ENCODE measurements around the gene JRKL.
A peak's percentile ranks its signal among the peaks of the same experiment; 100 is the strongest.

JRKL gene

GRCh38 chr11:96389720-96390487 lies at the start of gene JRKL, which contains the start of gene CCDC82:
Gene JRKL (plus strand): TSS chr11:96390013. CDS start chr11:96390650, 637 bp downstream.
Gene CCDC82 (minus strand): TSS chr11:96389912. CDS start chr11:96384747, 5,165 bp downstream.
- peaks cover 74% of the 10 kb centered on the region for H3K4me1 Mint-ChIP-seq (ENCODE audit: low read depth)
- peak; percentile 100 for DNase-seq
- no peaks in the 10 kb centered on the region for H3K27me3 Mint-ChIP-seq
- H3K4me3 Mint-ChIP-seq: peak within 1 kb of the TSS; percentile 95
- H3K9me3 Mint-ChIP-seq: no peaks in the 10 kb centered on the region
- peak within 1 kb of the TSS; percentile 98 for H3K27ac Mint-ChIP-seq
- H3K36me3 Mint-ChIP-seq (ENCODE audit: low read depth): peaks cover 60% of the 10 kb centered on the region

- no peak for DNase-seq
- Mint-ChIP-seq H3K4me1 (ENCODE audit: low read depth) (peaks cover 66% of the 10 kb centered on the region), H3K4me3 (peak overlapping the region; percentile 95), H3K27me3 (no peaks in the 10 kb centered on the region), H3K27ac (peak overlapping the region; percentile 98), H3K36me3 (ENCODE audit: low read depth) (peaks cover 69% of the 10 kb centered on the region), H3K9me3 (no peaks in the 10 kb centered on the region)
Observed at GRCh38 chr11:96340555-96340885, 49.3 kb upstream of the JRKL start.

GRCh38 chr11:96341211-96342013 lies 48.4 kb upstream of the JRKL start:
- H3K9me3 Mint-ChIP-seq: no peaks in the 10 kb centered on the region
- H3K36me3 Mint-ChIP-seq (ENCODE audit: low read depth): peaks cover 61% of the 10 kb centered on the region
- peaks cover 58% of the 10 kb centered on the region for H3K4me1 Mint-ChIP-seq (ENCODE audit: low read depth)
- H3K27ac Mint-ChIP-seq: peak overlapping the region; percentile 98
- H3K4me3 Mint-ChIP-seq: peak overlapping the region; percentile 95
- no peaks in the 10 kb centered on the region for H3K27me3 Mint-ChIP-seq
- peak; percentile 80 for DNase-seq

GRCh38 chr11:96342014-96342960 lies 47.5 kb upstream of the JRKL start:
- DNase-seq: no peak
- Mint-ChIP-seq H3K27ac (peak overlapping the region; percentile 98), H3K4me3 (peak overlapping the region; percentile 95), H3K4me1 (ENCODE audit: low read depth) (peaks cover 49% of the 10 kb centered on the region), H3K9me3 (no peaks in the 10 kb centered on the region), H3K36me3 (ENCODE audit: low read depth) (peaks cover 54% of the 10 kb centered on the region), H3K27me3 (no peaks in the 10 kb centered on the region)

GRCh38 chr11:96342961-96343711 lies 46.7 kb upstream of the JRKL start, which contains the start of gene MAML2:
Gene MAML2 (minus strand): TSS chr11:96343195. CDS start chr11:96341895, 1,300 bp downstream.
- Mint-ChIP-seq H3K27me3 (no peaks in the 10 kb centered on the region), H3K27ac (peak within 1 kb of the TSS; percentile 98), H3K36me3 (ENCODE audit: low read depth) (peaks cover 46% of the 10 kb centered on the region), H3K9me3 (no peaks in the 10 kb centered on the region), H3K4me3 (peak within 1 kb of the TSS; percentile 95), H3K4me1 (ENCODE audit: low read depth) (peaks cover 42% of the 10 kb centered on the region)
- DNase-seq: peak; percentile 88

- Mint-ChIP-seq H3K4me3 (no peak overlapping the region), H3K27ac (no peak overlapping the region), H3K36me3 (ENCODE audit: low read depth) (peaks cover 75% of the 10 kb centered on the region), H3K9me3 (no peaks in the 10 kb centered on the region), H3K27me3 (no peaks in the 10 kb centered on the region), H3K4me1 (ENCODE audit: low read depth) (peaks cover 34% of the 10 kb centered on the region)
- DNase-seq: no peak
Observed at GRCh38 chr11:96356848-96357247, 33.0 kb upstream of the JRKL start.

- Mint-ChIP-seq H3K27me3 (no peaks in the 10 kb centered on the region), H3K4me3 (peak overlapping the region; percentile 34), H3K36me3 (ENCODE audit: low read depth) (peaks cover 75% of the 10 kb centered on the region), H3K4me1 (ENCODE audit: low read depth) (peaks cover 36% of the 10 kb centered on the region), H3K27ac (peak overlapping the region; percentile 71), H3K9me3 (no peaks in the 10 kb centered on the region)
- DNase-seq: no peak
Observed at GRCh38 chr11:96357794-96358193, 32.0 kb upstream of the JRKL start.

- peak overlapping the region; percentile 71 for H3K27ac Mint-ChIP-seq
Observed at GRCh38 chr11:96358321-96358720, 31.5 kb upstream of the JRKL start.

GRCh38 chr11:96361778-96362177 lies 28.0 kb upstream of the JRKL start:
- H3K36me3 Mint-ChIP-seq (ENCODE audit: low read depth): peaks cover 74% of the 10 kb centered on the region
- no peaks in the 10 kb centered on the region for H3K27me3 Mint-ChIP-seq
- H3K9me3 Mint-ChIP-seq: no peaks in the 10 kb centered on the region
- no peak for DNase-seq
- peaks cover 26% of the 10 kb centered on the region for H3K4me1 Mint-ChIP-seq (ENCODE audit: low read depth)
- H3K27ac Mint-ChIP-seq: no peak overlapping the region
- no peak overlapping the region for H3K4me3 Mint-ChIP-seq

More at GRCh38 chr11:96358321-96358720, 31.5 kb upstream of the JRKL start:
- H3K4me3 Mint-ChIP-seq: peak overlapping the region; percentile 34
- H3K4me1 Mint-ChIP-seq (ENCODE audit: low read depth): peaks cover 36% of the 10 kb centered on the region
- DNase-seq: no peak
- H3K9me3 Mint-ChIP-seq: no peaks in the 10 kb centered on the region
- peaks cover 78% of the 10 kb centered on the region for H3K36me3 Mint-ChIP-seq (ENCODE audit: low read depth)
- no peaks in the 10 kb centered on the region for H3K27me3 Mint-ChIP-seq

GRCh38 chr11:96365493-96365892 lies 24.3 kb upstream of the JRKL start:
- DNase-seq: no peak
- H3K4me1 Mint-ChIP-seq (ENCODE audit: low read depth): peaks cover 3% of the 10 kb centered on the region
- no peaks in the 10 kb centered on the region for H3K9me3 Mint-ChIP-seq
- no peak overlapping the region for H3K4me3 Mint-ChIP-seq
- peaks cover 79% of the 10 kb centered on the region for H3K36me3 Mint-ChIP-seq (ENCODE audit: low read depth)
- no peak overlapping the region for H3K27ac Mint-ChIP-seq
- H3K27me3 Mint-ChIP-seq: no peaks in the 10 kb centered on the region

- no peaks in the 10 kb centered on the region for H3K9me3 Mint-ChIP-seq
- peaks cover 3% of the 10 kb centered on the region for H3K4me1 Mint-ChIP-seq (ENCODE audit: low read depth)
- no peak overlapping the region for H3K27ac Mint-ChIP-seq
- H3K4me3 Mint-ChIP-seq: no peak overlapping the region
- no peak for DNase-seq
- H3K27me3 Mint-ChIP-seq: no peaks in the 10 kb centered on the region
- peaks cover 78% of the 10 kb centered on the region for H3K36me3 Mint-ChIP-seq (ENCODE audit: low read depth)
Observed at GRCh38 chr11:96366024-96366423, 23.8 kb upstream of the JRKL start.

- Mint-ChIP-seq H3K9me3 (no peaks in the 10 kb centered on the region), H3K4me3 (no peak overlapping the region), H3K4me1 (ENCODE audit: low read depth) (no peaks in the 10 kb centered on the region), H3K27ac (no peak overlapping the region), H3K36me3 (ENCODE audit: low read depth) (peaks cover 78% of the 10 kb centered on the region), H3K27me3 (no peaks in the 10 kb centered on the region)
- no peak for DNase-seq
Observed at GRCh38 chr11:96367342-96367741, 22.5 kb upstream of the JRKL start.

GRCh38 chr11:96373826-96374225 lies 16.0 kb upstream of the JRKL start:
- DNase-seq: no peak
- Mint-ChIP-seq H3K36me3 (ENCODE audit: low read depth) (peaks cover 72% of the 10 kb centered on the region), H3K27me3 (no peaks in the 10 kb centered on the region), H3K4me3 (no peak overlapping the region), H3K4me1 (ENCODE audit: low read depth) (peaks cover 4% of the 10 kb centered on the region), H3K27ac (no peak overlapping the region), H3K9me3 (no peaks in the 10 kb centered on the region)

Data from activated T-cell treated with anti-CD3 and anti-CD28 coated beads, Interleukin-2, amount 50 U/mL, for 24 hours (primary cell).